NCI-H69 (cell line): Measurements from ENCODE around the gene IGF2R.
"Not testable (repeated sequence)": the region's sequence is repeated elsewhere in the genome, so short reads cannot be mapped to it uniquely, and the experiment has no call there.

Experiments
- DNase-seq: peaks from one replicate; lab custom pipeline; 2025; lab: John Stamatoyannopoulos, UW

The IGF2R gene

DNA sequence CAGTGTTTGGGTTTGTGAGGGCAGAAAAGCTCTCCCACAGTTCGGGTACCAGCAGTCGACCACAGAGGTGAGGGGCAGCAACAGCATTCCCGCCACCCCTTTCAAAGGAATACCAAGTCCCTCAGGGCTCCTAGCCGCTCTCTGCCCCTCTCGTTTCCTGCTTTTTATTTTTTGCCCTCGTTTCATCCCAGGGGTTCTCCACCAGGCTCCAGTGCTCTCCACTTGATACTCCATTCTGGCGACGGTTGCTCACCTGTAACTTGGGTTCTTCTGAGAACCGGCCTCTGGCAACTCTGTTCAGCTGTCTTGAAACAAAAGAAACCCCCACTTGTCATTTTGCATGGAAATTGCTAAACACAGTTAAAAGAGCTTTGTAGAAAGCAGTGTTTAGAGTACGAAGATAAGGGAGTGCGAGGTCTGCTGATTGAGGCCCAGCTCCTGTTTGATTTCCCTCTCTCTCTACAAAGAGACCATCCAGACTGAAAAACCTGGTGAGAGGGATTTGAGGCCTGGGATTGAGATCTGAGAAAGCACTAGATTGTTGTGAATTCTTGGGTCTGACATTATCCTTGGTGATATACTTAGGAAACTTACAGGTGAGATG, 28.7 kb downstream of the IGF2R start:
- no peak for DNase-seq

- no peak for DNase-seq
These were observed 29.7 kb downstream of the IGF2R start for GRCh38 chr6:159998538-159998937.

GRCh38 chr6:159999240-159999671, 30.4 kb downstream of the IGF2R start:
- DNase-seq, result no peak

- no peak for DNase-seq
These were observed 31.4 kb downstream of the IGF2R start for GRCh38 chr6:160000280-160000704.

DNA sequence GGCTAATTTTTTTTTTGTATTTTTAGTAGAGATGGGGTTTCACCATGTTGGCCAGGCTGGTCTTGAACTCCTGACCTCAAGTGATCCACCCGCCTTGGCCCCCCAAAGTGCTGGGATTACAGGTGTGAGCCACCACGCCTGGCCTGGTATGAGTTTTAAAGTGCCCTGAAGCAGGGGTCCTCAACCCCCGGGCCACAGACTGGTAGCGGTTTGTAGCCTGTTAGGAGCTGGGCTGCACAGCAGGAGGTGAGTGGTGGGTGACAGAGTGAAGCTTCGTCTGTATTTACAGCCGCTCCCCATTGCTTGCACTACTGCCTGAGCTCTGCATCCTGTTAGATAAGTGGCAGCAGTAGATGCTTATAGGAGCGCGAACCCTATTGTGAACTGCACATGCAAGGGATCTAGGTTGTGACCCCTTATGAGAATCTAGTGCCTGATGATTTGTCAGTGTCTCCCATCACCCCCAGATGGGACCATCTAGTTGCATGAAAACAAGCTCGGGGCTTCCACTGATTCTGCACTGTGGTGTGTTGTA, 32.1 kb downstream of the IGF2R start:
- not testable (repeated sequence) for DNase-seq

DNA sequence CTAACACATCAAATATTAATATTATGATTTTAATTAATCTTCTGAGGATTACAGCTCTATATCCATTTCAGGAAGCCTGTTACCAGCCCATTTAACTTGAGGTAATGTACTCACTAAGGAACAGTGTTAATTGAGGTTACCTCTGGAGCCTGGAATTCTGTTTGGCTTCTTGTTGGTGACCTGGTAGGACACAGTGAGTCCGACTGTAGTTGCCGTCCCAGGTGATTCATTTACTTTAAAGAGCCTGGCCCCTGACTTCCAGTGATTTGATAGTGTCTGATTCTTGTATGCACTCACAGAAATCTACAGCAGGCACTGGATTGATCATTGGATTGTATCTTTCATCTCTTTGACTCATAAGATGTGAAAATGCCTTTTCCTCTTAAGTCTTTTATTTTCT, 34.0 kb downstream of the IGF2R start:
- DNase-seq, result no peak

DNA sequence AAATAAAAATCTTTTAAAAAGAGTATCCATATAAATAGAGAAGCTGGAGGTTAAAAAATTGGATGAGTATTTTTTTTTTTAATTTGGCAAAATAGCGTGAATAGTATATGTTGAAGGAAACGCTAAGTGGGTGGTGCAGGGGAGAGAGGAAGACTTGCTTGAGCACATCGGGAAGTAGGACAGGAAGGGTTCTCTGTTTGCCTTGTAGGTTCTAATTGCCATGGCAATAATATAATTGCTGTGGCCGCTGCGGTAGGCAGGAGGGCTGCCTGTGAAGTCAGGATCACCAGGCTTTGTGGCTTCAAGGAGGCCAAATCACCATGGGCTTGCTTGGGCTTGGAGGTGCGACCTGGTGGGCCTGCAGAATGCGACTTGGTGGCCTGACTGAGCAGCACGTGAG, 35.1 kb downstream of the IGF2R start:
- DNase-seq, result peak; percentile 79

DNA sequence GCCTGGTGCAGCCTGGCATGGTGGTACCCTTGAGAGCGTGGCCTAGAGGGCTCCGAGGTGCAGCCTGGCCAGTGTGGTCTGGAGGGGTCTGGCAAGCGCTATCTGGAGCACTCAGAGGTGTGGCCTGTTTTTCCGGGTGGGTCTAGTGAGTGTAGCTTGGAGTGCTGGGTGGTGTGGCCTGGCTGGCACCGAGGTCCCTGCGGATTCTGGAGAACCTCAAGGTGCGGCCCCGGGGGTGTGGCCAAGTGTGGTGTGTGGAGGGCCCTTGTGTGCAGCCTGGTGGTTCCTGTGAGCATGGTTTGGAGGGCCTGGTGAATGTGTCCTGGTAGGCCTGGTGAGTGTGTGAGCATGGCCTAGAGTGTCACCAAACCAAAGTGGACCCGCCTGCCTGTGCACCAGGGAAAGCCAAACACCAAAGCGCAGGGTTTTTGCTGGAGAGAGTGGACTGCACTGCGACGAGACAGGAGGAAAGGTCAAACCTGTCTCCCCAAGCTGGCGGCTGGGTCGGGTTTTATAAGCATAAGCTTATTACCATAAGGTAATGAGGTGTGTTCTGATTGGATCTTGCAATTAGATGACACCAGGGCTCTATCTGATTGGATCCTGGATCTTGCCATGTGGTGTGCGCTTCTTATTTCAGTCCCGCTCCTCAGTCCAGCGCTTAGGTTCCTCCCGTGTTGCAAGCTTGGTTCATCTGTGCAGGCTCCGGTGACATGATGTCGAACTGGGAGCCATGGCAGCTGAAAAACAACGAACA, 35.7 kb downstream of the IGF2R start:
- no peak for DNase-seq

DNA sequence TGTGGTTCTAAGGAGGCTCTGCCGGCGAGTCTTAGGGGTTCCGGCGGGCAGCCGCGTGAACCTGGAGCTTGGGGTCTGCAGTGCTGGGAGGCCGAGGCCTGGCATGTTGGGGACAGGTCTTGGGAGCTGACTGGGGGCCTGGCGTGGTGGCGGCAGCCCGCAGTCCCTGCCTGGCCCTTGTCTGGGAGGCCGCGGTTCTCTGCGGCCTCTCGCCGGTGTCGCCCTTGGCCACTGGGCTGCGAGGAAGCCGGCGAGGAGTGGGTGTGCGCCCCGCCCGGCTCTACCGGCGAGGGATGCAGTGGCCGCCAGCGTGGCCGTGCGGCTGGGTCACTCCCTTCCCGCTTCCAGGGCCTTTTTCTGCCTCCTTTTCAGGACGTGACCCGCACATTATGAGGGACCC, 36.3 kb downstream of the IGF2R start:
- no peak for DNase-seq

DNA sequence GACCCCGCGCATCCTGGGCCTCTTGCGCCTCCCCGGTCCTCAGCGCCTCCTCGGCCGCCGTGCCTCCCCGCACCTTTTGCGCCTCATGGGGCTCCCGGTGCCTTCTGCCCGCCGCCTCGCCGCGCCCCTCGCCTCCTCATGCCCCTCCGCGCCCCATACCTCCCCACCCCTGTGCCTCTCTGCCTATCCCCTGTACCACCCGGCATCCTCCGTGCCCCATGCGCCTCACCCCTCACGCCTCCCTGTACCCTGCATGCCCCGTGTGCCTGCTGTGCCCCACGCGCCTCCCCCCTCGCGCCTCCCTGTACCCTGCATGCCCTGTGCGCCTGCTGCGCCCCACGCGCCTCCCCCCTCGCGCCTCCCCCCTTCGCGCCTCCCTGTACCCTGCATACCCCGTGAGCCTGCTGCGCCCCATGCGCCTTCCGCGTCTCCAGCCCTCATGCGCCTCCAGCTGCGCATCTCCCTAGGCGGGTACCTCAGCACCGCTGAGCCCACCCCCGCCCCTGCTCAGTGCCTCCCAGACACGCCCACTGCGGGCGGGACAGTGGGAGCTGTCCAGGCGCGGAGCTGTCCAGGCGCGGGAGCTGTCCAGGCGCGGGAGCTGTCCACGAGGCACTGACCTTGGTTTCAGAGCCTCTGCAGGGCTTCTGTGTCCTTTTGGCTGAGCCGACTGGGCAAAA, 37.1 kb downstream of the IGF2R start:
- DNase-seq, result no peak

- DNase-seq, result no peak
These were observed 38.3 kb downstream of the IGF2R start for GRCh38 chr6:160007145-160007544.

DNA sequence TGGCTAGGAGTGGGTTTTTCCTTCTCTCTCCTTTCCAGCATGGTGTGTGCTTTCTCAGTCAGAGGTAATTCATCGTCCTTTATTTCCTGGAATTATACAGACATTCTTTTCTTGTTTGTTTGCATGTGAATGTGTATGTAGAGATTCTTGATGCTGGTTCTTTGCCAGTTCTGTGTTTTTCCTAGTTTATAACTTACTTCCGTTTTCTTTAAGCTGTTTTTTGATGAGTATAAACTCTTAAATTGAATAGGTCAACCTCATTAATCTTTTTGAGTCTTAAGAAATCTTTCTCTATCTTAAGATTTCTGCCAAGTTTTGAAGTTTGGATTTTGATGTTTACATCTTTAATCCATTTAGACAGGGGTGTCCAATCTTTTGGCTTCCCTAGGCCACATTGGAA, 38.7 kb downstream of the IGF2R start:
- DNase-seq, result no peak

DNA sequence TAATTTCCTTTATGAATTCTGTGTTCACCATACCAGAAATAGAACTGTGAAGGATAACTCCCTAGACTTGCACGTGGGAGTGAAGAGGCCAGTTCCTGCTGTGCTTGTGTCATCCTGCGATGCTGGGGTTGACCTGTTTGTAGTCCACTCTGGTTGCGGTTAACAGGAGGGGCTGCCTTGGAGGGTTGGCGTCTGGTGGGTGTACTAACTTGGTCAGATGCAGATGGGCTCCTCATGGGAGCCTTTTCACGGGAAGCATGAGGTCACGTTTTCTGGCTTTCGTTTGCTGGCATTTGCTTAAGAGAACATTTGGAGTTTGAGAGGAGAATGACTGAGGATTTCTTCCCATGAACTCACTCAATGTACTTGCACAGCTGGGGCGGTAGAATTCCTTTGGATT, 41.2 kb downstream of the IGF2R start:
- no peak for DNase-seq

DNA sequence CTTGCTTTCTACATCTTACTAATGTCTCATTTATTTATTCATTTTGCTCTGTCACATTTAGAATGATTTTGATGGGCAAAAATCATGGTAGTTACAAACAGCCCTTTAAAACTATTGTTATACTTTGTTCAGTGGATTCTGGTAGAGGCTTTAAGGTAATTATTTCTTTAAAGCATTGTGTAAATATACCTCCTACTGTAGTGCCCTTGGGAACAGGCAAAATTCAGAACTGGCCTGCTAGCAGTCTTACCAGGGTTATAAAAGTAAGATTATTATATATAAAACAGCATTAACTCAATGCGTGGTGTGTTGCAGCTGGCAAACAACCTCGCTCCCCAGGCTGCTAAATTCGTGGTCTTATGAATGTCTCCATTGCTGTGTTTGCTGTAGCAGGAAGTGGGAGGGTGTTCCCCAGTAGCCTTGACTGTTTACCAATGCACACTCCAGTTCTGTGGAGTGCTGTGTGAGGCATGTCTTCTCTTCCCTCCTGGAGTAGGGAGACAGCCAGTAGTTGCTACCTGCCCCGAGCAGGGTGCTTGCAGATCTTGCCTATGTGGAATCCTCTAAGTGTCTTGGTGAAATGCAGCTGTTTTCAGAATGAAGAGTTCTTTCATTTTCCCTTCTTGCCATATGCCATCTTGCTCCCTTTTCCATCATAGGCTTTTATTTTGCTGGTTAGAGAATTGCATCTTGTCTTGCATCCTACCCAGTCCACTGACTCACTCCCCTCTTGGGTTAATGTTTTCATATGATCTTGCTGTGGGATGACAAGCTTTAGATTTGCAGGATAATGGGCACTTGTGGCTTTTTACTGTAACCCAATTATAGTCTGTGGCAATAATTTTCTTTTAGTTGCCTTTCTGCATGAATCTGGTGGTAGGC, 45.3 kb downstream of the IGF2R start:
- DNase-seq, result peak; percentile 70

GRCh38 chr6:160014869-160015182, 45.9 kb downstream of the IGF2R start:
- no peak for DNase-seq

DNA sequence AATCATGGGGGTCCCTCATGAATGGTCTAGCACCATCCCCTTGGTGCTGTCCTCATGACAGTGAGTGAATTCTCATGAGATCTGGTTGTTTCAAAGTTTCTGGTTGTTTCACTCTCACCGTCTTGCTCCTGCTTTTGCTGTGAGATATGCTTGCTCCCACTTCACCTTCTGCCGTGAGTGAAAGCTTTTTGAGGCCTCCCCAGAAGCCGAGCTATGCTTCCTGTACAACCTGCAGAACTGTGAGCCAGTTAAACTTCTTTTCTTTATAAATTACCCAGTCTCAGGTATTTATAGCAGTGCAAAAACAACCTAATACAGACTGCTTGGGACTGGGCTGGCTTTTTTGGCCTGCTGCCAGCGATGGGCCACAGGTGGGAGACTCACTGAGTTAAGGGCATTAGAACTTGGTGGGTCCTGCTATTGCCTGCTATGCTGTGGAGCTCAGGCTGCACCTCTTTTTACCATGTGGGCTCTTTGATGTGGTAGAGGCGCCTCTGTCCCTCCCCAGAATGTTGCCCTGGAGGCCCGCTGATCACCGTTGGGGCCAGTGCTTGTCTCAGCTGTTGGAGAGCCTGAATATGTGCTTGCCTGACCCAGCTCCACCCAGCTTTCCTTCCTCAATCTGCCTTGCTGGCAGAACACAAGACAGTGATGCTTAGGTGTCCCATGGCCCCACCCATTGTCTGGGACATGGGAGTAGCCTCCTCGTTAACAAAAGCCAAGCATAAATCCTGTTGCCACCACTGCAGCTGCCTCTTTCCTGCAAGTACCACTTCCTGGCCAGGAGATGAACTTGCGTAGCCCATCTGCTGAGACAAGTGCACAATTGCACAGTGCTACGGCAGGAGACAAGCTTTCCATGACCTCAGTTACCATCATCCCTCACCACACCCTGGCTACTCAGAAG, 47.1 kb downstream of the IGF2R start:
- DNase-seq, result no peak

DNA sequence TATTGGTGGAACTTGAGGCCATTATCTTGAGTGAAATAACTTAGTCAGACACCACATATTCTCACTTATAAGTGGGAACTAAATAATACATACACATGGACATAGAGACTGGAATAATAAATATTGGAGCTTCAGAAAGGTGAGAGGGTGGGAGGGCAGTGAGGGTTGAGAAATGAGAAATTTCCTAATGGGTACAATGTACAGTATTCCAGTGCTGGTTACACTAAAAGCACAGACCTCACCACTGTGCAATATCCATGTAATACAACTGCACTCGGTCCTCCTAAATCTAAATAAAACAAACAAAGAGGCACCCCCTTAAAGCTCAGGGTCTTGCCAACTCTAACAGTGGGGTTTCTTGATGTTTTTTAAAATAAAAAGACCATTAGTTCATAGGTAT, 53.2 kb downstream of the IGF2R start:
- no peak for DNase-seq

DNA sequence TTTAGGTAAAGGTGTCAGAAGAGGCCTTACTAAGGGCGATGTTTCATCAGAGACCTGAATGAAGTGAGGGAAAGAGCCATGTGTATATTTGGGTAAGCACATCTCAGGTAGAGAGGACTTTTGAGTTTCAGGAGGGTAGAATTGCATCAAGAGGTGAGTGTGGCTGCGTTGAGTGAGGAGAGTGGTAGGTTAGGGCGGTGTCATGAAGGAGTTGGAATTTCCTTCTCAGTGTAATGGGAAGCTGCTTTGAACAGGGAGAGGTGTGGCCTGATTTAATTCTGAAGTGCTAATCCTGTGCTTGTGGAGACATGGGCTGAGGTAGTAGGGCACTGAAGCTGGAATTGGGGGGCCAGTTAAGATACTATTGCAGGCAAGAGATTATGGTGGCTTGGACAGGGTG, 53.9 kb downstream of the IGF2R start:
- no peak for DNase-seq

- no peak for DNase-seq
These were observed 55.3 kb downstream of the IGF2R start for GRCh38 chr6:160024152-160024551.

DNA sequence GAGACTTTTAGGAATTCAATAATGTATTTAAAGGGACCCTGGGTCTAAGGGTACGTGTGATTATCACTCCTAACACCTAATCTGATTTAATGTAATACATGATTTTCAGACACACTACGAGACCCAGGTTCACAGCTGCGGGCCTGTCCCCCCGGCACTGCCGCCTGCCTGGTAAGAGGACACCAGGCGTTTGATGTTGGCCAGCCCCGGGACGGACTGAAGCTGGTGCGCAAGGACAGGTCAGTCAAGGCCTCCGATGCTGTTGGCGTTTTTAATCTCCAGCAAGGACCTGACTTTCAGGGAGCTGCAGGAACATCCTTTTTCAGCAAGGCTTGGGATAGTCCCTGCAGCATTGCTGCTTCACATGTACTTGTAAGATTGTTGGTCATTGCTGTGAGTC, 58.2 kb downstream of the IGF2R start:
- no peak for DNase-seq

GRCh38 chr6:160027931-160028330, 59.0 kb downstream of the IGF2R start:
- no peak for DNase-seq
